ENCODE measurements around the gene TTLL5. TPM values are rescaled to one million over a fixed set of nuclear protein-coding genes. Genes with fewer than 3 reads are reported as not detected.

The TTLL5 gene
- total RNA-seq, 1 experiment from 2014 or later: 35.7 TPM

DNA sequence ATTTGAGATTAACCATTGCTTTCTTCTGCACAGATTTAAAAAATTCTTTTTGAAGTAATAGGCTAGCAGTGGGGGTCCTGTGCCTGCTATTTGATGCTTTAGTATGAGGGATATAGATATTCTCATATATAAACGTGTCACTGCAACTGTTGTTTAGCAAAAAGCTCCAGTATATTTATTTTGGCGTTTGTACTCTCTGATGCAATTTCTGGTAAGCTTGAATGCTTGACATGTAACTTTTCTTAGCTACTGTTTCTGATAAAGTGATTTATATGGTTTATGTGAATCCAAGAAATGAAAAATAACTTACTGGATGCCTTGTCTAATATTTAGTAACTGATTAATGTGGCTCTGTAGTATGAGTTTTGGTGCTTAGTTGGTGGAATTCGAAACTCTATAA, 77.1 kb downstream of the TTLL5 start:
- no peaks in the 10 kb centered on the region for H3K27me3 Mint-ChIP-seq (ENCODE audit: low read depth)
- no peaks in the 10 kb centered on the region for H3K9me3 ChIP-seq (ENCODE audit: control insufficient read depth, low read depth, low read length)
- no peak overlapping the region for H3K4me2 ChIP-seq (ENCODE audit: insufficient read depth, insufficient read length, low read length)
- H2BK12ac ChIP-seq (ENCODE audit: insufficient read length, low read depth, low read length): no peak overlapping the region
- H4K5ac ChIP-seq (ENCODE audit: insufficient read length, low read depth, low read length): no peak overlapping the region
- no peaks in the 10 kb centered on the region for H3K79me2 ChIP-seq (ENCODE audit: insufficient read depth, low read length)
- H4K91ac ChIP-seq (ENCODE audit: insufficient read length, low read depth, low read length): no peak overlapping the region
- no peak overlapping the region for H3K23ac ChIP-seq (ENCODE audit: insufficient read length, low read depth, low read length)
- H3K9me3 Mint-ChIP-seq: no peaks in the 10 kb centered on the region
- H4K20me1 ChIP-seq (ENCODE audit: control insufficient read depth, insufficient read depth, insufficient read length): no peaks in the 10 kb centered on the region
- no peak overlapping the region for H2BK20ac ChIP-seq (ENCODE audit: low read depth, low read length, poor library complexity, severe bottlenecking)
- no peak overlapping the region for H3K4me3 Mint-ChIP-seq
- peaks cover 5 to 8% of the 10 kb centered on the region in 2 experiments for H3K4me1 Mint-ChIP-seq
- H3K23me2 ChIP-seq (ENCODE audit: insufficient read length, low read depth, low read length, poor library complexity, severe bottlenecking): no peaks in the 10 kb centered on the region
- no peaks in the 10 kb centered on the region for H3K4me1 ChIP-seq (ENCODE audit: insufficient read depth, low read length)
- H2AFZ ChIP-seq (ENCODE audit: low read length): no peak overlapping the region
- no peak overlapping the region for H3K56ac ChIP-seq (ENCODE audit: insufficient read length, low read depth, low read length)
- H3K9ac ChIP-seq (ENCODE audit: extremely low read depth, insufficient read length, low read length): no peak overlapping the region
- no peak for DNase-seq
- H2BK15ac ChIP-seq (ENCODE audit: low read depth, low read length): no peak overlapping the region
- no peaks in the 10 kb centered on the region; the same call in 1 of the 2 replicates for H3K27me3 ChIP-seq (ENCODE audit: insufficient read depth, low read length)
- no peak overlapping the region for H3T11ph ChIP-seq (ENCODE audit: low read length)
- no peak overlapping the region for H3K14ac ChIP-seq (ENCODE audit: insufficient read depth, low read length)
- TF ChIP-seq, protein P1, sequence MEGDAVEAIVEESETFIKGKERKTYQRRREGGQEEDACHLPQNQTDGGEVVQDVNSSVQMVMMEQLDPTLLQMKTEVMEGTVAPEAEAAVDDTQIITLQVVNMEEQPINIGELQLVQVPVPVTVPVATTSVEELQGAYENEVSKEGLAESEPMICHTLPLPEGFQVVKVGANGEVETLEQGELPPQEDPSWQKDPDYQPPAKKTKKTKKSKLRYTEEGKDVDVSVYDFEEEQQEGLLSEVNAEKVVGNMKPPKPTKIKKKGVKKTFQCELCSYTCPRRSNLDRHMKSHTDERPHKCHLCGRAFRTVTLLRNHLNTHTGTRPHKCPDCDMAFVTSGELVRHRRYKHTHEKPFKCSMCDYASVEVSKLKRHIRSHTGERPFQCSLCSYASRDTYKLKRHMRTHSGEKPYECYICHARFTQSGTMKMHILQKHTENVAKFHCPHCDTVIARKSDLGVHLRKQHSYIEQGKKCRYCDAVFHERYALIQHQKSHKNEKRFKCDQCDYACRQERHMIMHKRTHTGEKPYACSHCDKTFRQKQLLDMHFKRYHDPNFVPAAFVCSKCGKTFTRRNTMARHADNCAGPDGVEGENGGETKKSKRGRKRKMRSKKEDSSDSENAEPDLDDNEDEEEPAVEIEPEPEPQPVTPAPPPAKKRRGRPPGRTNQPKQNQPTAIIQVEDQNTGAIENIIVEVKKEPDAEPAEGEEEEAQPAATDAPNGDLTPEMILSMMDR (conservative IDR thresholded peaks at IDR 0.05): no peak
- H3K36me3 Mint-ChIP-seq (ENCODE audit: insufficient read depth in 1 of 3, low read depth in 3 of 3): peaks cover 2 to 27% (median 21%) of the 10 kb centered on the region in 3 experiments; a peak in 6 of 7 replicates
- H3K18ac ChIP-seq (ENCODE audit: insufficient read length, low read depth, low read length): no peak overlapping the region
- H3K27ac Mint-ChIP-seq: no peak overlapping the region
- no peak overlapping the region for H4K8ac ChIP-seq (replicated peaks; ENCODE audit: insufficient read length, low read depth, low read length)
- no CpG with 5 or more reads among the region's 3 CpGs for WGBS (ENCODE audit: extremely low coverage, insufficient read length, low lambda C conversion rate)
- H3K27ac ChIP-seq (ENCODE audit: insufficient read length, low read depth, low read length): no peak overlapping the region
- no peak overlapping the region for H3K4ac ChIP-seq (ENCODE audit: low read depth, low read length)
- H2BK5ac ChIP-seq (ENCODE audit: insufficient read length, low read length): no peak overlapping the region
- H3K79me1 ChIP-seq (ENCODE audit: insufficient read depth, low read depth, low read length, poor library complexity, severe bottlenecking): no peaks in the 10 kb centered on the region
- H2AK5ac ChIP-seq (ENCODE audit: insufficient read length, low read length): no peak overlapping the region
- H2BK120ac ChIP-seq (ENCODE audit: low read depth, low read length, poor library complexity, severe bottlenecking): no peak overlapping the region
